IMR-90 (cell line): ENCODE results near the gene NHSL2. TPM values are rescaled to one million over a fixed set of nuclear protein-coding genes. Genes with fewer than 3 reads are reported as not detected.
A peak's percentile ranks its signal among the peaks of the same experiment; 100 is the strongest.

Experiments
- ATAC-seq: fragments of 200-7000 bp; cut with Tn5 transposase; 2 replicates; pipeline ENCODE4 v1.9.1; 2020; ENCODE audit warnings: low read depth, mild to moderate bottlenecking, moderate library complexity
- BruUV-seq: library from RNA; stranded (reverse); fragments of 400-500 nt; replicated peaks from 2 replicates; lab custom pipeline; 2021; lab: Mats Ljungman, UMichigan
- CTCF ChIA-PET: fragments of 300-600 bp; formaldehyde crosslinking; extraction: SDS; loops from one replicate; lab custom pipeline; 2021; ENCODE audit warnings: antibody characterized with exemption; lab: Yijun Ruan, JAX
- POLR2A ChIA-PET: fragments of 300-600 bp; sonication (Branson Sonifier 250); formaldehyde crosslinking; loops from one replicate; lab custom pipeline; 2022; ENCODE audit warnings: antibody characterized with exemption; ENCODE audit not compliant: unreplicated experiment; lab: Charles Lee
- DNase-seq: peaks from one replicate; pipeline ENCODE4 v3.0.0; 2013
- H2AFZ ChIP-seq: replicated peaks from 2 replicates; pipeline ENCODE3; 2013; ENCODE audit warnings: low read length, mild to moderate bottlenecking; ENCODE audit not compliant: poor library complexity
- H2AK5ac ChIP-seq: 2 replicates; pipeline ENCODE4 v1.6.1; 2013; ENCODE audit warnings: low read depth, low read length, inconsistent platforms
- H2AK9ac ChIP-seq: replicated peaks from 2 replicates; pipeline ENCODE3; 2013; ENCODE audit warnings: mild to moderate bottlenecking, low read depth, low read length, moderate library complexity; ENCODE audit not compliant: poor library complexity
- H2BK120ac ChIP-seq: 2 replicates; pipeline ENCODE4 v1.6.1; 2013; ENCODE audit warnings: low read depth, low read length, inconsistent platforms
- H2BK15ac ChIP-seq: 3 replicates; pipeline ENCODE4 v1.6.1; 2013; ENCODE audit warnings: low read depth, low read length, inconsistent platforms
- H2BK20ac ChIP-seq: 2 replicates; pipeline ENCODE4 v1.6.1; 2013; ENCODE audit warnings: low read depth, mild to moderate bottlenecking, inconsistent platforms, low read length, moderate library complexity
- H2BK5ac ChIP-seq: 2 replicates; pipeline ENCODE4 v1.6.1; 2013; ENCODE audit warnings: mild to moderate bottlenecking, low read depth, low read length, inconsistent platforms; ENCODE audit not compliant: poor library complexity, severe bottlenecking
- H3K14ac ChIP-seq: replicated peaks from 2 replicates; pipeline ENCODE4 v1.6.1; 2013; ENCODE audit warnings: low read depth, low read length, inconsistent platforms
- H3K18ac ChIP-seq: 2 replicates; pipeline ENCODE4 v1.6.1; 2013; ENCODE audit warnings: low read depth, low read length, control low read depth
- H3K23ac ChIP-seq: 2 replicates; pipeline ENCODE4 v1.6.1; 2013; ENCODE audit warnings: low read depth, low read length, inconsistent platforms
- H3K27ac ChIP-seq: 2 replicates; pipeline ENCODE4 v1.5.1; 2013; ENCODE audit warnings: mild to moderate bottlenecking, control low read depth, low read length; ENCODE audit not compliant: insufficient read depth
- H3K27me3 ChIP-seq: 2 replicates; pipeline ENCODE4 v1.6.1; 2013; ENCODE audit warnings: low read length; ENCODE audit not compliant: control insufficient read depth, insufficient read depth
- H3K36me3 ChIP-seq: 2 replicates; pipeline ENCODE4 v1.6.1; 2013; ENCODE audit warnings: low read length, mixed read lengths; ENCODE audit not compliant: control insufficient read depth, insufficient read depth
- H3K4ac ChIP-seq: 2 replicates; pipeline ENCODE4 v1.6.1; 2013; ENCODE audit warnings: low read depth, low read length, inconsistent platforms
- H3K4me1 ChIP-seq: 2 replicates; pipeline ENCODE4 v1.6.1; 2013; ENCODE audit warnings: low read length, mixed read lengths; ENCODE audit not compliant: control insufficient read depth, insufficient read depth
- H3K4me2 ChIP-seq: 2 replicates; pipeline ENCODE4 v1.6.1; 2013; ENCODE audit warnings: low read depth, mild to moderate bottlenecking, control low read depth, low read length, moderate library complexity
- H3K4me3 ChIP-seq: 2 replicates; pipeline ENCODE4 v1.5.1; 2013; ENCODE audit warnings: low read depth, mild to moderate bottlenecking, control low read depth, low read length, moderate library complexity; ENCODE audit not compliant: insufficient read depth
- H3K56ac ChIP-seq: 2 replicates; pipeline ENCODE4 v1.6.1; 2013; ENCODE audit warnings: low read length, inconsistent platforms; ENCODE audit not compliant: insufficient read depth; ENCODE audit errors: extremely low read depth
- H3K79me1 ChIP-seq, 2 experiments: 2 replicates each; pipeline ENCODE4 v1.6.1; 2013; ENCODE audit warnings: low read length in 2 of 2, inconsistent platforms in 1 of 2, low read depth in 1 of 2
- H3K9ac ChIP-seq: 2 replicates; pipeline ENCODE4 v1.6.1; 2013; ENCODE audit warnings: low read depth, low read length, control low read depth
- H3K9me1 ChIP-seq: 2 replicates; pipeline ENCODE4 v1.6.1; 2013; ENCODE audit warnings: low read length, inconsistent platforms; ENCODE audit not compliant: insufficient read depth
- H3K9me3 ChIP-seq: 2 replicates; pipeline ENCODE4 v1.6.1; 2013; ENCODE audit warnings: low read length; ENCODE audit not compliant: control insufficient read depth, insufficient read depth
- H4K20me1 ChIP-seq: 2 replicates; pipeline ENCODE4 v1.6.1; 2013; ENCODE audit warnings: low read length, inconsistent platforms; ENCODE audit not compliant: insufficient read depth
- H4K5ac ChIP-seq: 2 replicates; pipeline ENCODE4 v1.6.1; 2013; ENCODE audit warnings: mild to moderate bottlenecking, low read depth, low read length, control low read depth
- H4K8ac ChIP-seq, 2 experiments: 2 replicates each; pipeline ENCODE4 v1.6.1; 2013; ENCODE audit warnings: low read depth in 2 of 2, low read length in 2 of 2, control low read depth in 1 of 2, inconsistent platforms in 1 of 2
- H4K91ac ChIP-seq: 2 replicates; pipeline ENCODE4 v1.6.1; 2013; ENCODE audit warnings: low read depth, low read length, inconsistent platforms; ENCODE audit not compliant: insufficient read depth
- BHLHE40 ChIP-seq: fragments of 150-350 bp; IDR thresholded peaks from 2 replicates; pipeline ENCODE4 v1.6.1; 2016; ENCODE audit warnings: mild to moderate bottlenecking, low read depth, low read length
- CEBPB ChIP-seq: IDR thresholded peaks from 2 replicates; pipeline ENCODE4 v1.6.1; 2012; ENCODE audit warnings: low read depth, low read length, improper control_type of control experiment
- CHD1 ChIP-seq: IDR thresholded peaks from 2 replicates; pipeline ENCODE4 v1.6.1; 2012; ENCODE audit warnings: low read depth, low read length, improper control_type of control experiment
- FOS ChIP-seq: fragments of 150-350 bp; IDR thresholded peaks from 2 replicates; pipeline ENCODE4 v1.6.1; 2016; ENCODE audit warnings: low read depth, low read length
- MAFK ChIP-seq: IDR thresholded peaks from 2 replicates; pipeline ENCODE4 v1.6.1; 2012; ENCODE audit warnings: low read depth, low read length, improper control_type of control experiment
- MAZ ChIP-seq: IDR thresholded peaks from 2 replicates; pipeline ENCODE4 v1.6.1; 2012; ENCODE audit warnings: low read depth, mild to moderate bottlenecking, low read length, improper control_type of control experiment, moderate library complexity, borderline replicate concordance
- MXI1 ChIP-seq: IDR thresholded peaks from 2 replicates; pipeline ENCODE4 v1.6.1; 2012; ENCODE audit warnings: low read depth, mild to moderate bottlenecking, low read length, moderate library complexity, borderline replicate concordance
- NFE2L2 ChIP-seq: fragments of 150-350 bp; IDR thresholded peaks from 2 replicates; pipeline ENCODE4 v1.6.1; 2016; ENCODE audit warnings: low read depth, mild to moderate bottlenecking, low read length
- POLR2A ChIP-seq: IDR thresholded peaks from 2 replicates; pipeline ENCODE4 v1.6.1; 2012; ENCODE audit warnings: mild to moderate bottlenecking, low read depth, low read length
- RAD21 ChIP-seq: IDR thresholded peaks from 2 replicates; pipeline ENCODE4 v1.6.1; 2012; ENCODE audit warnings: low read length, improper control_type of control experiment
- RCOR1 ChIP-seq: IDR thresholded peaks from 2 replicates; pipeline ENCODE4 v1.6.1; 2012; ENCODE audit warnings: mild to moderate bottlenecking, low read length, improper control_type of control experiment; ENCODE audit not compliant: insufficient replicate concordance
- RFX5 ChIP-seq: IDR thresholded peaks from 2 replicates; pipeline ENCODE4 v1.8.0; 2012; ENCODE audit warnings: low read depth, mild to moderate bottlenecking, low read length, moderate library complexity
- SMC3 ChIP-seq: fragments of 150-350 bp; IDR thresholded peaks from 2 replicates; pipeline ENCODE4 v1.6.1; 2016; ENCODE audit warnings: low read depth, mild to moderate bottlenecking, antibody characterized with exemption, low read length, moderate library complexity
- WGBS, 2 experiments: methylation state at CpG; one replicate each; pipeline versions ENCODE4 v1.1.5 to v1.1.7; 2013; ENCODE audit warnings: missing lambda C conversion rate in 2 of 2; ENCODE audit not compliant: insufficient read length in 1 of 2; ENCODE audit errors: extremely low coverage in 2 of 2; 5-methylcytosine and 5-hydroxymethylcytosine counted together
- dilution Hi-C: fragments of 300-500 bp; cut with HindIII; formaldehyde crosslinking; loops from one replicate; pipeline ENCODE4 v1.14.3; 2018; ENCODE audit warnings: low sequenced_read_pairs; ENCODE audit not compliant: unreplicated experiment
- in situ Hi-C: fragments of 300-500 bp; cut with MboI; formaldehyde crosslinking; loops from 3 replicates; pipeline ENCODE4 v1.14.3; 2019; ENCODE audit warnings: low sequenced_read_pairs, inconsistent platforms, mixed read lengths
- intact Hi-C: fragments of 100-400 bp; cut with micrococcal nuclease; formaldehyde crosslinking; loops from 2 replicates; pipeline ENCODE4 v1.10.0; 2022
- polyA plus RNA-seq, 3 experiments: library from polyadenylated mRNA; depleted of rRNA; stranded (reverse); fragments of >200 nt; gene quantifications; 2 replicates each; pipeline ENCODE4 v1.2.3, GENCODE V29; 2012; ENCODE audit warnings: low replicate concordance in 1 of 3
- total RNA-seq: library from RNA; depleted of rRNA; stranded (reverse); fragments of >200 nt; gene quantifications from 2 replicates; pipeline ENCODE4 v1.2.3, GENCODE V29; 2012
- TF ChIP-seq, protein P1 (sequence below): conservative IDR thresholded peaks from 2 replicates; pipeline ENCODE4 v1.5.1; 2012; ENCODE audit warnings: mild to moderate bottlenecking, low read depth, low read length, improper control_type of control experiment
- TF ChIP-seq, protein P2 (sequence below): fragments of 150-350 bp; IDR thresholded peaks from 2 replicates; pipeline ENCODE4 v1.6.1; 2017; ENCODE audit warnings: mild to moderate bottlenecking, antibody characterized with exemption, low read length, low read depth
- TF ChIP-seq, protein P3 (sequence below): fragments of 150-350 bp; IDR thresholded peaks from 2 replicates; pipeline ENCODE4 v1.6.1; 2016; ENCODE audit warnings: low read depth, mild to moderate bottlenecking, low read length, moderate library complexity, borderline replicate concordance

NHSL2 gene
- total and polyA plus RNA-seq, 2 of the 4 experiments (the other 2 are of a cell fraction) = 0.72 to 0.75 TPM

DNA sequence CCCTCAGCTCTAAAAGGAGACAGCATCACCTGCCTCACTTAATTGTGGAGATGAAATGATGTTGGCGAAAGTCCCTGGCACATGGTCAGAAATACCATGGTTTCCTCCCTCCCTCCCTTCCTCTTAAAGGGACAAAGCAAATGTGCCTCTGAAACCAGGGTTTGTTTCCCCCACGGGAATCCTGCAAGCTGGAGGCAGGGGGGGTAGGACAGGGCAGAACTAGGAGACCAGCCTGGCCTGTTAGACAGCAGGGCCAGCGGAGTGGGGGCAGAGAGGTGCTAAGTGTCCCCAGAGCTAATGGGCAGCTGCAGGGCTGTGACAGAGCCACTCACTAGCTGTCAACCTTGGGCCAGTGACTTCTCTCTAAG, 215.4 kb downstream of the NHSL2 start:
- H3K79me1 ChIP-seq = no peaks in the 10 kb centered on the region
- no peak overlapping the region for H3K56ac ChIP-seq
- H4K8ac ChIP-seq = no peak overlapping the region
- dilution Hi-C loops (no loop called here), intact Hi-C loops (loop anchor here (1.0 kb wide), 3 partner anchors 108 to 267 kb away; no protein-coding TSS in a partner anchor), in situ Hi-C loops (loop anchor here (5.0 kb wide), 1 partner anchor 104 kb away; no protein-coding TSS in a partner anchor)
- no peak overlapping the region for H3K9ac ChIP-seq
- DNase-seq = no peak
- H3K4ac ChIP-seq = peak overlapping the region; percentile 38; the same call in 1 of the 2 replicates
- POLR2A ChIA-PET = no interaction called here
- H2AFZ ChIP-seq = peak overlapping the region; percentile 8
- H2AK5ac ChIP-seq = peak overlapping the region; percentile 46; the same call in 1 of the 2 replicates
- H3K14ac ChIP-seq = peak overlapping the region; percentile 43; the same call in 1 of the 2 replicates
- H3K27me3 ChIP-seq = peaks cover 49% of the 10 kb centered on the region
- no peak overlapping the region for H3K23ac ChIP-seq
- H2BK20ac ChIP-seq = no peak overlapping the region
- H3K9me3 ChIP-seq = peaks cover 4% of the 10 kb centered on the region; the same call in 1 of the 2 replicates
- no peak overlapping the region for H2BK15ac ChIP-seq
- no peaks in the 10 kb centered on the region for H3K9me1 ChIP-seq
- H3K36me3 ChIP-seq = no peaks in the 10 kb centered on the region
- no peak overlapping the region for H3K4me2 ChIP-seq
- H2BK5ac ChIP-seq = no peak overlapping the region
- no peak overlapping the region for H4K5ac ChIP-seq
- ATAC-seq = peak; percentile 4; the same call in 1 of the 2 replicates
- H2AK9ac ChIP-seq = no peak overlapping the region
- H2BK120ac ChIP-seq = peak overlapping the region; percentile 13; the same call in 1 of the 2 replicates
- no peak overlapping the region; the same call in 1 of the 2 replicates for H4K91ac ChIP-seq
- H3K4me1 ChIP-seq = peaks cover 3% of the 10 kb centered on the region; the same call in 1 of the 2 replicates
- no peak overlapping the region for H3K4me3 ChIP-seq
- H4K20me1 ChIP-seq = no peaks in the 10 kb centered on the region
- H3K18ac ChIP-seq = no peak overlapping the region
- whole genome bisulfite sequencing, 2 experiments = no CpG with 5 or more reads among the region's 3 CpGs
- CTCF ChIA-PET = interaction anchor here (0.5 to 1.8 kb wide), 3 partner anchors 104 to 142 kb away, joined by 3 to 6 read pairs (median 5); no protein-coding TSS in a partner anchor
- BruUV-seq = no TSS peak
- TF ChIP-seq SMC3 (no peak), CEBPB (no peak), RFX5 (no peak), MXI1 (no peak), RAD21 (no peak), MAZ (no peak), MAFK (no peak), CHD1 (no peak), POLR2A (no peak), RCOR1 (no peak), BHLHE40 (no peak), NFE2L2 (no peak), FOS (no peak)
- TF ChIP-seq, protein P1, sequence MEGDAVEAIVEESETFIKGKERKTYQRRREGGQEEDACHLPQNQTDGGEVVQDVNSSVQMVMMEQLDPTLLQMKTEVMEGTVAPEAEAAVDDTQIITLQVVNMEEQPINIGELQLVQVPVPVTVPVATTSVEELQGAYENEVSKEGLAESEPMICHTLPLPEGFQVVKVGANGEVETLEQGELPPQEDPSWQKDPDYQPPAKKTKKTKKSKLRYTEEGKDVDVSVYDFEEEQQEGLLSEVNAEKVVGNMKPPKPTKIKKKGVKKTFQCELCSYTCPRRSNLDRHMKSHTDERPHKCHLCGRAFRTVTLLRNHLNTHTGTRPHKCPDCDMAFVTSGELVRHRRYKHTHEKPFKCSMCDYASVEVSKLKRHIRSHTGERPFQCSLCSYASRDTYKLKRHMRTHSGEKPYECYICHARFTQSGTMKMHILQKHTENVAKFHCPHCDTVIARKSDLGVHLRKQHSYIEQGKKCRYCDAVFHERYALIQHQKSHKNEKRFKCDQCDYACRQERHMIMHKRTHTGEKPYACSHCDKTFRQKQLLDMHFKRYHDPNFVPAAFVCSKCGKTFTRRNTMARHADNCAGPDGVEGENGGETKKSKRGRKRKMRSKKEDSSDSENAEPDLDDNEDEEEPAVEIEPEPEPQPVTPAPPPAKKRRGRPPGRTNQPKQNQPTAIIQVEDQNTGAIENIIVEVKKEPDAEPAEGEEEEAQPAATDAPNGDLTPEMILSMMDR = no peak
- TF ChIP-seq, protein P2, sequence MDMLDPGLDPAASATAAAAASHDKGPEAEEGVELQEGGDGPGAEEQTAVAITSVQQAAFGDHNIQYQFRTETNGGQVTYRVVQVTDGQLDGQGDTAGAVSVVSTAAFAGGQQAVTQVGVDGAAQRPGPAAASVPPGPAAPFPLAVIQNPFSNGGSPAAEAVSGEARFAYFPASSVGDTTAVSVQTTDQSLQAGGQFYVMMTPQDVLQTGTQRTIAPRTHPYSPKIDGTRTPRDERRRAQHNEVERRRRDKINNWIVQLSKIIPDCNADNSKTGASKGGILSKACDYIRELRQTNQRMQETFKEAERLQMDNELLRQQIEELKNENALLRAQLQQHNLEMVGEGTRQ = no peak
- TF ChIP-seq, protein P3, sequence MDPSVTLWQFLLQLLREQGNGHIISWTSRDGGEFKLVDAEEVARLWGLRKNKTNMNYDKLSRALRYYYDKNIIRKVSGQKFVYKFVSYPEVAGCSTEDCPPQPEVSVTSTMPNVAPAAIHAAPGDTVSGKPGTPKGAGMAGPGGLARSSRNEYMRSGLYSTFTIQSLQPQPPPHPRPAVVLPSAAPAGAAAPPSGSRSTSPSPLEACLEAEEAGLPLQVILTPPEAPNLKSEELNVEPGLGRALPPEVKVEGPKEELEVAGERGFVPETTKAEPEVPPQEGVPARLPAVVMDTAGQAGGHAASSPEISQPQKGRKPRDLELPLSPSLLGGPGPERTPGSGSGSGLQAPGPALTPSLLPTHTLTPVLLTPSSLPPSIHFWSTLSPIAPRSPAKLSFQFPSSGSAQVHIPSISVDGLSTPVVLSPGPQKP = no peak
- H3K27ac ChIP-seq = no peak overlapping the region
